BJ (cell line): ENCODE data around the gene HMCN2. TPM values are rescaled to one million over a fixed set of nuclear protein-coding genes. Genes with fewer than 3 reads are reported as not detected.

Source experiments
- CTCF ChIA-PET: fragments of 350-600 bp; formaldehyde crosslinking; extraction: SDS; loops from one replicate; lab custom pipeline; 2021; ENCODE audit warnings: antibody characterized with exemption, inconsistent platforms; lab: Yijun Ruan, JAX
- POLR2A ChIA-PET: fragments of 300-600 bp; sonication (Branson Sonifier 250); formaldehyde crosslinking; extraction: SDS; loops from one replicate; lab custom pipeline; 2021; ENCODE audit warnings: antibody characterized with exemption; lab: Charles Lee
- DNase-seq: peaks from one replicate; pipeline ENCODE4 v3.0.0-alpha.2; 2011; ENCODE audit warnings: low read depth
- H3K27me3 ChIP-seq: 2 replicates; pipeline ENCODE4 v1.6.0; 2011; ENCODE audit warnings: low read length; ENCODE audit not compliant: control insufficient read depth, insufficient read depth
- H3K36me3 ChIP-seq: 2 replicates; pipeline ENCODE4 v1.5.1; 2011; ENCODE audit warnings: low read length; ENCODE audit not compliant: control insufficient read depth, insufficient read depth
- H3K4me3 ChIP-seq: 2 replicates; pipeline ENCODE4 v1.5.1; 2011; ENCODE audit warnings: low read depth, mild to moderate bottlenecking, control low read depth, low read length
- CTCF ChIP-seq: IDR thresholded peaks from 2 replicates; pipeline ENCODE4 v1.5.1; 2011; ENCODE audit warnings: low read depth, mild to moderate bottlenecking, control low read depth, inconsistent platforms, low read length, moderate library complexity; ENCODE audit not compliant: insufficient read depth
- polyA plus RNA-seq: library from polyadenylated mRNA; depleted of rRNA; stranded (reverse); fragments of >200 nt; gene quantifications from 2 replicates; pipeline ENCODE4 v1.2.3, GENCODE V29; 2011

The HMCN2 gene
- polyA plus RNA-seq, 1 experiment = not detected

GRCh38 chr9:130477564-130477963, 212.0 kb downstream of the HMCN2 start:
- no peak for TF ChIP-seq CTCF
- CTCF ChIA-PET = no interaction called here
- POLR2A ChIA-PET = interaction anchor here (0.6 kb wide), 1 partner anchor 13 kb away, joined by 3 read pairs; no protein-coding TSS in a partner anchor
- DNase-seq = no peak
- Histone ChIP-seq H3K27me3 (no peaks in the 10 kb centered on the region), H3K4me3 (no peak overlapping the region), H3K36me3 (peaks cover 38% of the 10 kb centered on the region)

GRCh38 chr9:130478152-130478551, 212.6 kb downstream of the HMCN2 start:
- Histone ChIP-seq H3K4me3 (no peak overlapping the region), H3K36me3 (peaks cover 37% of the 10 kb centered on the region), H3K27me3 (no peaks in the 10 kb centered on the region)
- ChIA-PET POLR2A (no interaction called here), CTCF (no interaction called here)
- no peak for DNase-seq
- TF ChIP-seq CTCF = no peak

- ChIA-PET POLR2A (no interaction called here), CTCF (no interaction called here)
- Histone ChIP-seq H3K27me3 (no peaks in the 10 kb centered on the region), H3K4me3 (no peak overlapping the region), H3K36me3 (peaks cover 41% of the 10 kb centered on the region)
- no peak for TF ChIP-seq CTCF
- no peak for DNase-seq
Measured at GRCh38 chr9:130478736-130479575, 213.4 kb downstream of the HMCN2 start.

GRCh38 chr9:130479587-130479986, 214.0 kb downstream of the HMCN2 start:
- POLR2A ChIA-PET = no interaction called here
- no peak for DNase-seq
- Histone ChIP-seq H3K4me3 (no peak overlapping the region), H3K36me3 (peaks cover 40% of the 10 kb centered on the region), H3K27me3 (no peaks in the 10 kb centered on the region)
- no peak for TF ChIP-seq CTCF
- CTCF ChIA-PET = no interaction called here

GRCh38 chr9:130480673-130481072, 215.1 kb downstream of the HMCN2 start:
- CTCF ChIA-PET = no interaction called here
- H3K27me3 ChIP-seq = no peaks in the 10 kb centered on the region

More at GRCh38 chr9:130480673-130481072, 215.1 kb downstream of the HMCN2 start:
- Histone ChIP-seq H3K4me3 (no peak overlapping the region), H3K36me3 (peaks cover 45% of the 10 kb centered on the region)
- TF ChIP-seq CTCF = 0 out of 2 replicates have a peak, but pooled peaks have one; percentile 10
- POLR2A ChIA-PET = no interaction called here
- no peak for DNase-seq
